ENCODE measurements around the gene MORC1.

Gene MORC1

DNA sequence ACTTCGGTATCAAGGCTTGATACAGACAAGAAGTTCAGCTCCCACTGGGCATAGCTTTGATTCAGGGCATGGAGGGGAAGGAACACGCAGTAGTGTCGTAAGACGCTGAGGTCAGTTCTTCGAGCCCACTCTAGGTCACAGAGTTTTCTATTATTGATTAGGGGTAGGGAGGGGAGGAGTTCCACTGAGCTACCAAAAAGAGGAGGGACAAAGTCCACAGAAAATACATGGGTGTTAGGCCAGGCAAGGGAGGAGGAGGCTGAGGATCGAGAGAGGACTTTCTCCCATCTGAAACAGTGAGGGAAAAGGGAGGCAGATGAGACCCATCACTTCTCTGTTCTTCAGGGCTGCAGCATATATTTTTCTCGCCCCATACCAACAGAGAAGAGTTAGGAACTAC is 89.2 kb downstream of the MORC1 start:
- no peak overlapping the region for H3K9ac ChIP-seq (ENCODE audit: low read length)
- H3K4me2 ChIP-seq (ENCODE audit: low read depth, low read length) = no peak overlapping the region
- H3K79me2 ChIP-seq (ENCODE audit: low read length) = no peaks in the 10 kb centered on the region
- no peak overlapping the region for H3K27ac ChIP-seq (ENCODE audit: low read length)
- no peaks in the 10 kb centered on the region for H3K9me3 ChIP-seq (replicated peaks; ENCODE audit: insufficient read depth, low read length)
- H3K4me1 ChIP-seq (ENCODE audit: low read length) = no peaks in the 10 kb centered on the region
- H2AFZ ChIP-seq (ENCODE audit: low read length) = no peak overlapping the region
- H3K36me3 ChIP-seq (replicated peaks; ENCODE audit: insufficient read depth, low read length) = no peaks in the 10 kb centered on the region
- no peaks in the 10 kb centered on the region for H3K9me2 ChIP-seq (replicated peaks; ENCODE audit: insufficient read depth, low read length)
- no peaks in the 10 kb centered on the region for H4K20me1 ChIP-seq (ENCODE audit: insufficient read depth, low read length)
- TF ChIP-seq EZH2phosphoT487 (IDR thresholded peaks at IDR 0.05; ENCODE audit: low read length) = no peak
- TF ChIP-seq EZH2 (optimal IDR thresholded peaks at IDR 0.05; ENCODE audit: low read depth, low read length) = no peak
- no peak for TF ChIP-seq CTCF (IDR thresholded peaks at IDR 0.05; ENCODE audit: low read length)
- H3K4me3 ChIP-seq (ENCODE audit: low read length) = no peak overlapping the region
- H3K27me3 ChIP-seq (replicated peaks; ENCODE audit: insufficient read depth, low read length) = no peaks in the 10 kb centered on the region
- H3F3A ChIP-seq (ENCODE audit: insufficient read depth, low read length) = no peaks in the 10 kb centered on the region
- no peak for DNase-seq

DNA sequence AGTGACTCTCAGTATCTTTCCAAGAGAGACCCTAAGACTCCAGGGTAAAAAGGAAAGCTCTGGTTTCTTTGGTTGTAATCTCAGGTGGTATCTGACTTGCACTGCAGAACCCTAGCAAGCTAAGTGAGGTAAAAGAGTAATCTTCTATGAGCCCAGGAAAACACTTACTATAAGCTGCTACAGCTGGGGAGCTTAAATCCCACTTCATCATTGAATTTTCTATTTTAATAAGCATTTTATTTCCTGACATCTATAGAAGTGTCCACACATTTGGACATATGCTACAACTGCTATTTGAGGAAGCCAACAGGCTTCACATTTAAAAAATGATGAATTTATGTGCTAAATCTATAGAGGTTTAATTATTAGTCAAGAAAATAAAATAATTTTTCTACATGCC is 91.1 kb downstream of the MORC1 start:
- no peaks in the 10 kb centered on the region for H3K79me2 ChIP-seq (ENCODE audit: low read length)
- no peak overlapping the region for H3K9ac ChIP-seq (ENCODE audit: low read length)
- no peaks in the 10 kb centered on the region for H3F3A ChIP-seq (ENCODE audit: insufficient read depth, low read length)
- no peak overlapping the region for H2AFZ ChIP-seq (ENCODE audit: low read length)
- H3K4me3 ChIP-seq (ENCODE audit: low read length) = no peak overlapping the region
- no peaks in the 10 kb centered on the region for H3K36me3 ChIP-seq (replicated peaks; ENCODE audit: insufficient read depth, low read length)
- no peaks in the 10 kb centered on the region for H3K9me2 ChIP-seq (replicated peaks; ENCODE audit: insufficient read depth, low read length)
- no peak for TF ChIP-seq CTCF (IDR thresholded peaks at IDR 0.05; ENCODE audit: low read length)
- no peak for TF ChIP-seq EZH2 (optimal IDR thresholded peaks at IDR 0.05; ENCODE audit: low read depth, low read length)
- TF ChIP-seq EZH2phosphoT487 (IDR thresholded peaks at IDR 0.05; ENCODE audit: low read length) = no peak
- no peak for DNase-seq
- no peaks in the 10 kb centered on the region for H3K4me1 ChIP-seq (ENCODE audit: low read length)
- H3K9me3 ChIP-seq (replicated peaks; ENCODE audit: insufficient read depth, low read length) = no peaks in the 10 kb centered on the region
- no peaks in the 10 kb centered on the region for H4K20me1 ChIP-seq (ENCODE audit: insufficient read depth, low read length)
- H3K27ac ChIP-seq (ENCODE audit: low read length) = no peak overlapping the region
- H3K4me2 ChIP-seq (ENCODE audit: low read depth, low read length) = no peak overlapping the region
- H3K27me3 ChIP-seq (replicated peaks; ENCODE audit: insufficient read depth, low read length) = no peaks in the 10 kb centered on the region

DNA sequence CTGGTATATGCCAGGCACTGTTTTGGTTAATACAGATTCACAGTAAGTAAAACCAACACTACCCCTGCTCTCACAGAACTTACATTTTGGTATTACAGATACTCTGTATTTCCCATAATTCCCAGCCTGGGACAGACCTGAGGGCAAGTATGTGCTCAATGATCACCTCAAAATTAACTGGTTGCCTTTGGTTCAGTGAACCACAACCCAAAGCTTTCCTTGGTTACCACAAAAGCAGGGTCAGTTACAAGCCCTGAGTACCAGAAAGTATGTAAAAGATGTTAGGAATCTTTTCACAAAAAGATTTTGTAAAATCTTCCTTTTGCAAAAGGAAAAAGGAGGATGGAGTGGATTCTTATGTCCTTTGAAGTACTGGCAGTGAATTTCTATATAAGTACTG is 92.0 kb downstream of the MORC1 start:
- Histone ChIP-seq H3K9me3 (replicated peaks; ENCODE audit: insufficient read depth, low read length) (no peaks in the 10 kb centered on the region), H3K36me3 (replicated peaks; ENCODE audit: insufficient read depth, low read length) (no peaks in the 10 kb centered on the region), H3K4me2 (ENCODE audit: low read depth, low read length) (no peak overlapping the region), H4K20me1 (ENCODE audit: insufficient read depth, low read length) (no peaks in the 10 kb centered on the region), H3K79me2 (ENCODE audit: low read length) (no peaks in the 10 kb centered on the region), H3K4me3 (ENCODE audit: low read length) (no peak overlapping the region), H2AFZ (ENCODE audit: low read length) (no peak overlapping the region), H3K4me1 (ENCODE audit: low read length) (no peaks in the 10 kb centered on the region), H3K9me2 (replicated peaks; ENCODE audit: insufficient read depth, low read length) (no peaks in the 10 kb centered on the region), H3F3A (ENCODE audit: insufficient read depth, low read length) (no peaks in the 10 kb centered on the region), H3K9ac (ENCODE audit: low read length) (no peak overlapping the region), H3K27me3 (replicated peaks; ENCODE audit: insufficient read depth, low read length) (no peaks in the 10 kb centered on the region), H3K27ac (ENCODE audit: low read length) (no peak overlapping the region)
- no peak for DNase-seq
- TF ChIP-seq EZH2phosphoT487 (IDR thresholded peaks at IDR 0.05; ENCODE audit: low read length) (no peak), EZH2 (optimal IDR thresholded peaks at IDR 0.05; ENCODE audit: low read depth, low read length) (no peak), CTCF (IDR thresholded peaks at IDR 0.05; ENCODE audit: low read length) (no peak)
